ENCODE results near the gene FSTL4.

DNA sequence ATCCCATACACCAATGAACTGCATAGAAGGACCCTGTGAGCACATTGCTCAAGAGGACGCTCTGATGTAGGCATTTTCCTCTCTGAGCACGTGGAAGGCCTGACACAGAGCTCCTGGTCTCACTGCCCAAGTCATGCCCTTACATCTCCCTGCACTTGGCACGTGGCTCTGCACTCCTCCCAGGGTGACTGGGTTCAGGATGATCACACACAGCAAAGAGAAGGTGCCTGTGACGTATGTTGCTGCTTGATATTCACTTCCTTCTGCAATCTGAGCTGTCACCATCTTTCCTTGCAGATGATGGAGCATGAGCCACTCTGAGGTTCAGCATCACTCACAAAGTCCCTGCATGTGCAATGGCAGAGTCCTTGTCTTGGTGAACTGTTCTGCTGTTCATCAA is 125.2 kb downstream of the FSTL4 start:
- TF ChIP-seq CTCF (conservative IDR thresholded peaks at IDR 0.05) (no peak), EZH2 (IDR thresholded peaks at IDR 0.05; ENCODE audit: low read depth) (no peak)
